ENCODE data around the gene NCBP1.

Gene NCBP1

GRCh38 chr9:97672403-97672802, 38.8 kb downstream of the NCBP1 start:
- H3K79me2 ChIP-seq (ENCODE audit: control insufficient read depth, insufficient read depth, low read length, unreplicated experiment) = no peaks in the 10 kb centered on the region
- H3K4me1 ChIP-seq (ENCODE audit: control insufficient read depth, insufficient read depth, low read length, unreplicated experiment) = no peaks in the 10 kb centered on the region
- no peaks in the 10 kb centered on the region for H3K27me3 ChIP-seq (ENCODE audit: insufficient read depth, low read length)
- H3K4me3 ChIP-seq (ENCODE audit: low read depth, low read length) = no peak overlapping the region
- peaks cover 67% of the 10 kb centered on the region for H3K36me3 ChIP-seq (ENCODE audit: insufficient read depth, low read length)
- H2AFZ ChIP-seq (ENCODE audit: low read length, unreplicated experiment) = no peak overlapping the region
- no peak overlapping the region for H3K27ac ChIP-seq (ENCODE audit: low read depth, low read length)

GRCh38 chr9:97673922-97674321, 40.3 kb downstream of the NCBP1 start:
- Histone ChIP-seq H2AFZ (ENCODE audit: low read length, unreplicated experiment) (no peak overlapping the region), H3K36me3 (ENCODE audit: insufficient read depth, low read length) (peaks cover 60% of the 10 kb centered on the region), H3K4me3 (ENCODE audit: low read depth, low read length) (no peak overlapping the region), H3K27me3 (ENCODE audit: insufficient read depth, low read length) (no peaks in the 10 kb centered on the region), H3K27ac (ENCODE audit: low read depth, low read length) (no peak overlapping the region), H3K4me1 (ENCODE audit: control insufficient read depth, insufficient read depth, low read length, unreplicated experiment) (no peaks in the 10 kb centered on the region), H3K79me2 (ENCODE audit: control insufficient read depth, insufficient read depth, low read length, unreplicated experiment) (peaks cover 3% of the 10 kb centered on the region)

GRCh38 chr9:97675655-97676054, 42.0 kb downstream of the NCBP1 start:
- peaks cover 3% of the 10 kb centered on the region for H3K79me2 ChIP-seq (ENCODE audit: control insufficient read depth, insufficient read depth, low read length, unreplicated experiment)
- H3K36me3 ChIP-seq (ENCODE audit: insufficient read depth, low read length) = peaks cover 46% of the 10 kb centered on the region
- H3K4me3 ChIP-seq (ENCODE audit: low read depth, low read length) = no peak overlapping the region
- H2AFZ ChIP-seq (ENCODE audit: low read length, unreplicated experiment) = no peak overlapping the region
- H3K27me3 ChIP-seq (ENCODE audit: insufficient read depth, low read length) = no peaks in the 10 kb centered on the region
- H3K4me1 ChIP-seq (ENCODE audit: control insufficient read depth, insufficient read depth, low read length, unreplicated experiment) = no peaks in the 10 kb centered on the region
- H3K27ac ChIP-seq (ENCODE audit: low read depth, low read length) = no peak overlapping the region

DNA sequence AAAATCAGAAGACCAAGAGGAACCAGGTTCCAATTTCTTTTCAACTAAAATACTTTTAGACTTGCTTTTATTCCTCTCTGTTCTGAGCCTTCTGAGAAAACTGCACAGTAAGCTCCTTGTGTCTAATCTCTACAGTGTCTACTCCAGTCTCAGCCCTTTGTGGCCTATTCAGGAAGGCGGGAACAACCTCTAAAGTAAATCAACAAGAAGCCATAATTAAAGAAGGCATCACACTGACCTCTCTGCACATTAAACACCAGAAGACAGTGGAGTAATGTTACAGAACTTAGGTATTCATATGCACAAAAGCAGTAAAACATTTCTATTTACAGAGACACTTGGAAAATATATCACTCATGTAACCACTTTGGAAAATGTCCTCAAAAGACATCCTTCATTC, 48.6 kb downstream of the NCBP1 start:
- no peak overlapping the region for H3K4me3 ChIP-seq (ENCODE audit: low read depth, low read length)
- H3K27me3 ChIP-seq (ENCODE audit: insufficient read depth, low read length) = no peaks in the 10 kb centered on the region
- H2AFZ ChIP-seq (ENCODE audit: low read length, unreplicated experiment) = no peak overlapping the region
- H3K4me1 ChIP-seq (ENCODE audit: control insufficient read depth, insufficient read depth, low read length, unreplicated experiment) = no peaks in the 10 kb centered on the region
- H3K27ac ChIP-seq (ENCODE audit: low read depth, low read length) = no peak overlapping the region
- peaks cover 3% of the 10 kb centered on the region for H3K79me2 ChIP-seq (ENCODE audit: control insufficient read depth, insufficient read depth, low read length, unreplicated experiment)
- H3K36me3 ChIP-seq (ENCODE audit: insufficient read depth, low read length) = peaks cover 7% of the 10 kb centered on the region; the same call in 1 of the 2 replicates

- H3K27ac ChIP-seq (ENCODE audit: low read depth, low read length) = no peak overlapping the region
- H3K36me3 ChIP-seq (ENCODE audit: insufficient read depth, low read length) = peaks cover 11% of the 10 kb centered on the region
- H2AFZ ChIP-seq (ENCODE audit: low read length, unreplicated experiment) = no peak overlapping the region
- no peak overlapping the region for H3K4me3 ChIP-seq (ENCODE audit: low read depth, low read length)
- H3K79me2 ChIP-seq (ENCODE audit: control insufficient read depth, insufficient read depth, low read length, unreplicated experiment) = peaks cover 10% of the 10 kb centered on the region
- peaks cover 19% of the 10 kb centered on the region for H3K4me1 ChIP-seq (ENCODE audit: control insufficient read depth, insufficient read depth, low read length, unreplicated experiment)
- no peaks in the 10 kb centered on the region for H3K27me3 ChIP-seq (ENCODE audit: insufficient read depth, low read length)
Measured at GRCh38 chr9:97688654-97689053, 55.0 kb downstream of the NCBP1 start.

GRCh38 chr9:97689401-97690180, 56.0 kb downstream of the NCBP1 start:
- Histone ChIP-seq H3K4me1 (ENCODE audit: control insufficient read depth, insufficient read depth, low read length, unreplicated experiment) (peaks cover 27% of the 10 kb centered on the region), H3K36me3 (ENCODE audit: insufficient read depth, low read length) (peaks cover 4% of the 10 kb centered on the region), H3K27me3 (ENCODE audit: insufficient read depth, low read length) (no peaks in the 10 kb centered on the region), H3K79me2 (ENCODE audit: control insufficient read depth, insufficient read depth, low read length, unreplicated experiment) (peaks cover 20% of the 10 kb centered on the region), H3K4me3 (ENCODE audit: low read depth, low read length) (no peak overlapping the region), H2AFZ (ENCODE audit: low read length, unreplicated experiment) (no peak overlapping the region), H3K27ac (ENCODE audit: low read depth, low read length) (0 out of 2 replicates have a peak overlapping the region, but pooled peaks have one; percentile 20)

GRCh38 chr9:97694769-97695168, 61.1 kb downstream of the NCBP1 start:
- Histone ChIP-seq H2AFZ (ENCODE audit: low read length, unreplicated experiment) (no peak overlapping the region), H3K4me3 (ENCODE audit: low read depth, low read length) (peak overlapping the region; percentile 92), H3K79me2 (ENCODE audit: control insufficient read depth, insufficient read depth, low read length, unreplicated experiment) (peaks cover 41% of the 10 kb centered on the region), H3K4me1 (ENCODE audit: control insufficient read depth, insufficient read depth, low read length, unreplicated experiment) (peaks cover 37% of the 10 kb centered on the region), H3K36me3 (ENCODE audit: insufficient read depth, low read length) (peaks cover 4% of the 10 kb centered on the region; the same call in 1 of the 2 replicates), H3K27me3 (ENCODE audit: insufficient read depth, low read length) (no peaks in the 10 kb centered on the region), H3K27ac (ENCODE audit: low read depth, low read length) (no peak overlapping the region)

GRCh38 chr9:97695390-97695789, 61.8 kb downstream of the NCBP1 start:
- peaks cover 41% of the 10 kb centered on the region for H3K79me2 ChIP-seq (ENCODE audit: control insufficient read depth, insufficient read depth, low read length, unreplicated experiment)
- H3K4me3 ChIP-seq (ENCODE audit: low read depth, low read length) = peak overlapping the region; percentile 92
- H3K27ac ChIP-seq (ENCODE audit: low read depth, low read length) = no peak overlapping the region
- no peaks in the 10 kb centered on the region for H3K27me3 ChIP-seq (ENCODE audit: insufficient read depth, low read length)
- H3K4me1 ChIP-seq (ENCODE audit: control insufficient read depth, insufficient read depth, low read length, unreplicated experiment) = peaks cover 34% of the 10 kb centered on the region
- no peak overlapping the region for H2AFZ ChIP-seq (ENCODE audit: low read length, unreplicated experiment)
- H3K36me3 ChIP-seq (ENCODE audit: insufficient read depth, low read length) = peaks cover 4% of the 10 kb centered on the region; the same call in 1 of the 2 replicates

DNA sequence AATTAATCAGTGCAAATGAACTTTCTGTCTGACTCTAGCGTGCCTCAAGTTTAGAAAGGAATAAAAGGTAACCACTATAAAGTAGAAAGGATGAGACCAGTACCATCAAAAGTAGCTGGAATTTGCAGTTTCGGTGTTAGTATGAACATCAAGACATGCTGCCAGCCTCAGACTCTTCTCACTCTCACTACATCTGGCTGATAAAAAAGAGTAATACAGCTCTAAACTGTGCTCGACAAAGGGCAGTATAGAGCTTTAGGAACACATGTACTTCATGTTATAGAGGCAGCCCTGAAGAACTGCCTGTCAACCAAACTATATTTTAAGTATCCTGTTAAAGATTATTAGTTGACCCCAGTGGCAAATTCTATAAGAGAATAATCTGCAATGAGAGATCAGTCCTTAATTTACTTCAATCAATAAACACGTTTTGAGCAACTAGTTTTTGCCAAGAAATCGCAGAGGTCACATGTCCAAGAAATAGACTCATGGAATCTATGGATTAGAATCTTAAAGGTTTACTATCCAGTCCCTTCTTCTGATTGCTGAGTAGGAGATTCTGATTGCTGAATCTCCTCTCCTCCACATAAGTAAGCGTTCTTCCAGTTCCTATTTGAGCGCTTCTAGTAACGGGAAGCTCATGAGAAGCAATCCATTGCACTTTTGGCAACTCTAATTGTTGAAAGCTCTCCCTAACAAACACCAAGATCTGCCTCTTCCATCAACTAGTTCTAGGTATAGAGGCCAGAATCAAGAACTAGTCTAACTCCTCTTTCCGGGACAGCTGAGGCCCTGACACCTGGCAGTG, 62.6 kb downstream of the NCBP1 start:
- H3K27me3 ChIP-seq (ENCODE audit: insufficient read depth, low read length) = no peaks in the 10 kb centered on the region
- peak overlapping the region; percentile 38; the same call in 1 of the 2 replicates for H3K27ac ChIP-seq (ENCODE audit: low read depth, low read length)
- H3K36me3 ChIP-seq (ENCODE audit: insufficient read depth, low read length) = peaks cover 4% of the 10 kb centered on the region; the same call in 1 of the 2 replicates
- H2AFZ ChIP-seq (ENCODE audit: low read length, unreplicated experiment) = peak overlapping the region; percentile 70
- peaks cover 34% of the 10 kb centered on the region for H3K4me1 ChIP-seq (ENCODE audit: control insufficient read depth, insufficient read depth, low read length, unreplicated experiment)
- peaks cover 39% of the 10 kb centered on the region for H3K79me2 ChIP-seq (ENCODE audit: control insufficient read depth, insufficient read depth, low read length, unreplicated experiment)
- H3K4me3 ChIP-seq (ENCODE audit: low read depth, low read length) = peak overlapping the region; percentile 92

GRCh38 chr9:97696803-97697601, 63.4 kb downstream of the NCBP1 start, which contains the start of gene XPA:
Gene XPA (minus strand): TSS chr9:97697340. CDS start chr9:97697292, 48 bp downstream.
- Histone ChIP-seq H3K4me3 (ENCODE audit: low read depth, low read length) (peak within 1 kb of the TSS; percentile 92), H3K27me3 (ENCODE audit: insufficient read depth, low read length) (no peaks in the 10 kb centered on the region), H3K27ac (ENCODE audit: low read depth, low read length) (peak within 1 kb of the TSS; percentile 38; the same call in 1 of the 2 replicates), H2AFZ (ENCODE audit: low read length, unreplicated experiment) (peak within 1 kb of the TSS; percentile 70), H3K4me1 (ENCODE audit: control insufficient read depth, insufficient read depth, low read length, unreplicated experiment) (peaks cover 34% of the 10 kb centered on the region), H3K36me3 (ENCODE audit: insufficient read depth, low read length) (peaks cover 4% of the 10 kb centered on the region; the same call in 1 of the 2 replicates), H3K79me2 (ENCODE audit: control insufficient read depth, insufficient read depth, low read length, unreplicated experiment) (peaks cover 36% of the 10 kb centered on the region)

All from ACC112 (cell line).